ENCODE data around the gene RAD54L2. TPM values are rescaled to one million over a fixed set of nuclear protein-coding genes. Genes with fewer than 3 reads are reported as not detected.
"Not testable (repeated sequence)": the region's sequence is repeated elsewhere in the genome, so short reads cannot be mapped to it uniquely, and the experiment has no call there.

The RAD54L2 gene
- total RNA-seq, 3 donors from 2014 or later, result 20.2 to 28.5 (median 22.6) TPM

GRCh38 chr3:51522273-51522962 lies 16.1 kb upstream of the RAD54L2 start:
- no peaks in the 10 kb centered on the region for H3K36me3 ChIP-seq
- H3K4me3 ChIP-seq, result no peak overlapping the region
- intact Hi-C loops (cut with DNase I; ENCODE audit: low total_unique reads), result no loop called here
- H3K4me1 ChIP-seq, result no peaks in the 10 kb centered on the region
- no peak overlapping the region for H3K27ac ChIP-seq
- TF ChIP-seq CTCF (IDR thresholded peaks at IDR 0.05), result no peak
- no peaks in the 10 kb centered on the region for H3K27me3 ChIP-seq
- DNase-seq (ENCODE audit: low spot score in 2 of 2), result no peak
- no peaks in the 10 kb centered on the region for H3K9me3 ChIP-seq

- H3K27me3 ChIP-seq; H3K27ac ChIP-seq; intact Hi-C loops (cut with DNase I; ENCODE audit: low total_unique reads); H3K4me3 ChIP-seq; DNase-seq (ENCODE audit: low spot score in 2 of 2); H3K9me3 ChIP-seq; H3K4me1 ChIP-seq; H3K36me3 ChIP-seq: not testable (repeated sequence)
Measured at GRCh38 chr3:51524874-51525273, 13.6 kb upstream of the RAD54L2 start.

- no peaks in the 10 kb centered on the region for H3K9me3 ChIP-seq
- H3K27ac ChIP-seq, result no peak overlapping the region
- DNase-seq (ENCODE audit: low spot score in 2 of 2), result no peak
- no peaks in the 10 kb centered on the region for H3K36me3 ChIP-seq
- no peak for TF ChIP-seq CTCF (IDR thresholded peaks at IDR 0.05)
- TF ChIP-seq POLR2A (IDR thresholded peaks at IDR 0.05), result no peak
- no peak for TF ChIP-seq POLR2AphosphoS5 (IDR thresholded peaks at IDR 0.05)
- no peaks in the 10 kb centered on the region for H3K4me1 ChIP-seq
- H3K4me3 ChIP-seq, result no peak overlapping the region
- no peaks in the 10 kb centered on the region for H3K27me3 ChIP-seq
- intact Hi-C loops (cut with DNase I; ENCODE audit: low total_unique reads), result no loop called here
Measured at GRCh38 chr3:51530485-51530884, 8.0 kb upstream of the RAD54L2 start.

- intact Hi-C loops (cut with DNase I; ENCODE audit: low total_unique reads), result no loop called here
- Histone ChIP-seq H3K27me3 (no peaks in the 10 kb centered on the region), H3K4me3 (no peak overlapping the region), H3K27ac (no peak overlapping the region), H3K4me1 (peaks cover 3 to 6% of the 10 kb centered on the region in 2 donors), H3K9me3 (no peaks in the 10 kb centered on the region), H3K36me3 (no peaks in the 10 kb centered on the region)
- TF ChIP-seq POLR2AphosphoS5 (IDR thresholded peaks at IDR 0.05), result no peak
- no peak for TF ChIP-seq POLR2A (IDR thresholded peaks at IDR 0.05)
- no peak for TF ChIP-seq CTCF (IDR thresholded peaks at IDR 0.05)
- DNase-seq (ENCODE audit: low spot score in 2 of 2), result no peak
Measured at GRCh38 chr3:51535146-51536019, 3.1 kb upstream of the RAD54L2 start.

- H3K9me3 ChIP-seq; H3K36me3 ChIP-seq; H3K4me1 ChIP-seq; DNase-seq (ENCODE audit: low spot score in 2 of 2); H3K27me3 ChIP-seq: not testable (repeated sequence)
- peak overlapping the region; percentile 86 to 97 (median 93) for H3K4me3 ChIP-seq
- H3K27ac ChIP-seq, result peak overlapping the region; percentile 91 to 92
- intact Hi-C loops (cut with DNase I; ENCODE audit: low total_unique reads), result loop anchor here (1.0 kb wide), 1 partner anchor 36 kb away; no protein-coding TSS in a partner anchor
Measured at GRCh38 chr3:51537631-51538030, 888 bp upstream of the RAD54L2 start.

- no peak for DNase-seq (ENCODE audit: low spot score in 2 of 2)
- H3K27ac ChIP-seq, result peak overlapping the region; percentile 91 to 92
- H3K4me1 ChIP-seq, result peaks cover 3 to 6% of the 10 kb centered on the region in 2 donors
- H3K9me3 ChIP-seq, result no peaks in the 10 kb centered on the region
- TF ChIP-seq CTCF (IDR thresholded peaks at IDR 0.05) (no peak), POLR2A (IDR thresholded peaks at IDR 0.05) (no peak), POLR2AphosphoS5 (IDR thresholded peaks at IDR 0.05) (no peak)
- intact Hi-C loops (cut with DNase I; ENCODE audit: low total_unique reads), result loop anchor here (1.0 kb wide), 1 partner anchor 37 kb away; no protein-coding TSS in a partner anchor
- no peaks in the 10 kb centered on the region for H3K36me3 ChIP-seq
- peak overlapping the region; percentile 86 to 97 (median 93) for H3K4me3 ChIP-seq
- no peaks in the 10 kb centered on the region for H3K27me3 ChIP-seq
Measured at GRCh38 chr3:51538115-51538458, 432 bp upstream of the RAD54L2 start.

Measured in breast epithelium (tissue), 4 donors.